ENCODE measurements around the gene LCN9.

LCN9 gene

GRCh38 chr9:135698236-135698635 lies 35.1 kb downstream of the LCN9 start:
- Histone ChIP-seq H3K27me3 (ENCODE audit: insufficient read depth, poor library complexity, severe bottlenecking) (peaks cover 18% of the 10 kb centered on the region), H3K9me3 (ENCODE audit: severe bottlenecking) (no peaks in the 10 kb centered on the region), H3K27ac (ENCODE audit: poor library complexity, severe bottlenecking) (no peak overlapping the region), H3K4me1 (ENCODE audit: insufficient read depth, poor library complexity, severe bottlenecking) (no peaks in the 10 kb centered on the region), H3K4me3 (ENCODE audit: severe bottlenecking) (no peak overlapping the region), H3K36me3 (ENCODE audit: low read depth) (no peaks in the 10 kb centered on the region)
- ATAC-seq (ENCODE audit: low read depth) (no peak), DNase-seq (ENCODE audit: low spot score) (no peak)
- no peak for TF ChIP-seq CTCF (IDR thresholded peaks at IDR 0.05; ENCODE audit: poor library complexity, severe bottlenecking)

GRCh38 chr9:135698767-135699166 lies 35.7 kb downstream of the LCN9 start:
- Histone ChIP-seq H3K4me1 (ENCODE audit: insufficient read depth, poor library complexity, severe bottlenecking) (no peaks in the 10 kb centered on the region), H3K9me3 (ENCODE audit: severe bottlenecking) (no peaks in the 10 kb centered on the region), H3K36me3 (ENCODE audit: low read depth) (no peaks in the 10 kb centered on the region), H3K4me3 (ENCODE audit: severe bottlenecking) (no peak overlapping the region), H3K27ac (ENCODE audit: poor library complexity, severe bottlenecking) (no peak overlapping the region), H3K27me3 (ENCODE audit: insufficient read depth, poor library complexity, severe bottlenecking) (peaks cover 19% of the 10 kb centered on the region)
- ATAC-seq (ENCODE audit: low read depth), result no peak
- no peak for TF ChIP-seq CTCF (IDR thresholded peaks at IDR 0.05; ENCODE audit: poor library complexity, severe bottlenecking)
- no peak for DNase-seq (ENCODE audit: low spot score)

GRCh38 chr9:135699440-135699839 lies 36.3 kb downstream of the LCN9 start, which contains the start of gene SOHLH1:
TSS of gene SOHLH1 (minus strand) at chr9:135699481. CDS start at chr9:135699467, 14 bp downstream.
- no peaks in the 10 kb centered on the region for H3K36me3 ChIP-seq (ENCODE audit: low read depth)
- ATAC-seq (ENCODE audit: low read depth), result no peak
- no peaks in the 10 kb centered on the region for H3K4me1 ChIP-seq (ENCODE audit: insufficient read depth, poor library complexity, severe bottlenecking)
- no peak within 1 kb of the TSS for H3K27ac ChIP-seq (ENCODE audit: poor library complexity, severe bottlenecking)
- H3K27me3 ChIP-seq (ENCODE audit: insufficient read depth, poor library complexity, severe bottlenecking), result peaks cover 19% of the 10 kb centered on the region
- no peak for DNase-seq (ENCODE audit: low spot score)
- H3K9me3 ChIP-seq (ENCODE audit: severe bottlenecking), result no peaks in the 10 kb centered on the region
- no peak within 1 kb of the TSS for H3K4me3 ChIP-seq (ENCODE audit: severe bottlenecking)
- TF ChIP-seq CTCF (IDR thresholded peaks at IDR 0.05; ENCODE audit: poor library complexity, severe bottlenecking), result no peak

GRCh38 chr9:135700525-135700924 lies 37.4 kb downstream of the LCN9 start:
- Histone ChIP-seq H3K27ac (ENCODE audit: poor library complexity, severe bottlenecking) (no peak overlapping the region), H3K27me3 (ENCODE audit: insufficient read depth, poor library complexity, severe bottlenecking) (peaks cover 19% of the 10 kb centered on the region), H3K4me1 (ENCODE audit: insufficient read depth, poor library complexity, severe bottlenecking) (no peaks in the 10 kb centered on the region), H3K36me3 (ENCODE audit: low read depth) (no peaks in the 10 kb centered on the region), H3K9me3 (ENCODE audit: severe bottlenecking) (no peaks in the 10 kb centered on the region), H3K4me3 (ENCODE audit: severe bottlenecking) (no peak overlapping the region)
- ATAC-seq (ENCODE audit: low read depth) (no peak), DNase-seq (ENCODE audit: low spot score) (no peak)
- TF ChIP-seq CTCF (IDR thresholded peaks at IDR 0.05; ENCODE audit: poor library complexity, severe bottlenecking), result no peak

GRCh38 chr9:135701067-135701958 lies 38.2 kb downstream of the LCN9 start:
- H3K4me3 ChIP-seq (ENCODE audit: severe bottlenecking), result no peak overlapping the region
- DNase-seq (ENCODE audit: low spot score) (no peak), ATAC-seq (ENCODE audit: low read depth) (peak; percentile 6; the same call in 1 of the 3 replicates)
- H3K27ac ChIP-seq (ENCODE audit: poor library complexity, severe bottlenecking), result no peak overlapping the region
- no peaks in the 10 kb centered on the region for H3K9me3 ChIP-seq (ENCODE audit: severe bottlenecking)
- H3K4me1 ChIP-seq (ENCODE audit: insufficient read depth, poor library complexity, severe bottlenecking), result no peaks in the 10 kb centered on the region
- no peaks in the 10 kb centered on the region for H3K36me3 ChIP-seq (ENCODE audit: low read depth)
- no peak for TF ChIP-seq CTCF (IDR thresholded peaks at IDR 0.05; ENCODE audit: poor library complexity, severe bottlenecking)
- H3K27me3 ChIP-seq (ENCODE audit: insufficient read depth, poor library complexity, severe bottlenecking), result peaks cover 21% of the 10 kb centered on the region

All from RWPE2 (cell line).